GM12892 (cell line): ENCODE results near the gene THRB.
"Not testable (repeated sequence)": the region's sequence is repeated elsewhere in the genome, so short reads cannot be mapped to it uniquely, and the experiment has no call there.

Experiments
- DNase-seq: peaks from one replicate; pipeline ENCODE4 v3.0.0; 2011; ENCODE audit not compliant: insufficient read length
- FAIRE-seq: peaks from 2 replicates; lab custom pipeline; 2011; peaks lifted over from hg19 to GRCh38; lab: Jason Lieb, UNC
- POLR2A ChIP-seq: IDR thresholded peaks from 2 replicates; pipeline ENCODE4 v1.6.1; 2011; ENCODE audit warnings: low read depth, low read length, control low read depth
- POLR2AphosphoS5 ChIP-seq: IDR thresholded peaks from 2 replicates; pipeline ENCODE4 v1.6.1; 2011; ENCODE audit warnings: low read depth, low read length, control low read depth
- TAF1 ChIP-seq: IDR thresholded peaks from 2 replicates; pipeline ENCODE4 v1.6.1; 2011; ENCODE audit warnings: low read depth, mild to moderate bottlenecking, control low read depth, low read length, borderline replicate concordance

Gene THRB

DNA sequence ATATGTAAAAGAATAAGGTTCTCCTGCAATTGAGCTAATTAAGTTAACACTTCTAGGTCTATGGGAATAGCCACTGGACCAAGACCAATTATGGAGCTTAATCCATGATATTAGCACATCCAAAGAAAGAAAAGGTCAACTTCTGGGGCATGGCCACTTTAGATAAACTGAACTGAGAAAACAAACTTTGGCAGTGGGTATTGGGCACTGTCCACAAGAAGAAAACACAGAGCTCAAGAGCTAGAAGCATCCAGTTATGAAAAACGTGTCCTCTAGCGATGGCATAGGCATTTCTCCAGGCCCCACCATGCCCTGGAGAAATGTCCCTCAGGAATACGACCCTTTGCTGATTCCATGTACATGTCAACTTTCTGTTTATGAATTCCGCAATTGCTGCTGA, 87.8 kb downstream of the THRB start:
- FAIRE-seq = no peak
- no peak for DNase-seq
- TF ChIP-seq POLR2A (no peak), POLR2AphosphoS5 (no peak)

DNA sequence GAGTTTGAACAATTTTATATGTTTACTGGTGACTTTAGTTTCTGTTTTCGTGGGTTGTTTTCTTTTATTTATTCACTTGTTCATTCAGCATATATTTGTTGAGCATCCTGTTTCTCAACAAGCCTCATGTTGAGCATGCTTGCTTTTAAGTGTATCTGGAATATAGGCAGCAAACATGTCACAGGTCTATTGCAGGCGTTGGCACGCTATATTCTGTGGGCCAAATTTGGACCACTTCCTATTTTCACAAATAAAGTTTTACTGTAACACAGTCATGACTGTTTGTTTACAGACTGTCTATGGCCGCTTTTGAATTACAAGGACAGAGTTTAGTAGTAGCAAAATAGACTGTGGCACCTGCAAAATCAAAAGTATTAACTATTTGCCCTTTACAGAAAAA, 89.6 kb downstream of the THRB start:
- FAIRE-seq (no peak), DNase-seq (no peak)
- TF ChIP-seq TAF1 = no peak
- no peak for TF ChIP-seq POLR2AphosphoS5
- no peak for TF ChIP-seq POLR2A

DNA sequence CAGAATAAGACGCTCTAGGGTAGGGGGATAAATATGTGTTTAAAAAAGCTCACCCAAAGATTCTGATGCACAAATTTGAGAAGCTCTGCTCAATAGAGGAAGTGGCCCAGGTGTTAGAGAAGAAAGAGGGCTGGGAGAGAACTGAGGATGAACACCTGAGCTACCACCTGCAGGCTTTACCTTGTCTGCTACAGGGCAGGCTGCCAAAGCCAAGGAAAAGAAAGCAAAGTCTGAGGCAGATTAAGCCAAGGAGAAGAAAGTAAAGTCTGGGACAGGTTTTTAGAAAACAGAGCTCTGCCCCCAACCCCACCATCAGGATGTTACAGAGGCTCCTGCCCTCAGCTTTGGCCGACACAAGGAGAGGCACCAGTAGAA, 92.9 kb downstream of the THRB start:
- TF ChIP-seq POLR2AphosphoS5 (no peak), TAF1 (no peak), POLR2A (no peak)
- FAIRE-seq = no peak
- DNase-seq = no peak

DNA sequence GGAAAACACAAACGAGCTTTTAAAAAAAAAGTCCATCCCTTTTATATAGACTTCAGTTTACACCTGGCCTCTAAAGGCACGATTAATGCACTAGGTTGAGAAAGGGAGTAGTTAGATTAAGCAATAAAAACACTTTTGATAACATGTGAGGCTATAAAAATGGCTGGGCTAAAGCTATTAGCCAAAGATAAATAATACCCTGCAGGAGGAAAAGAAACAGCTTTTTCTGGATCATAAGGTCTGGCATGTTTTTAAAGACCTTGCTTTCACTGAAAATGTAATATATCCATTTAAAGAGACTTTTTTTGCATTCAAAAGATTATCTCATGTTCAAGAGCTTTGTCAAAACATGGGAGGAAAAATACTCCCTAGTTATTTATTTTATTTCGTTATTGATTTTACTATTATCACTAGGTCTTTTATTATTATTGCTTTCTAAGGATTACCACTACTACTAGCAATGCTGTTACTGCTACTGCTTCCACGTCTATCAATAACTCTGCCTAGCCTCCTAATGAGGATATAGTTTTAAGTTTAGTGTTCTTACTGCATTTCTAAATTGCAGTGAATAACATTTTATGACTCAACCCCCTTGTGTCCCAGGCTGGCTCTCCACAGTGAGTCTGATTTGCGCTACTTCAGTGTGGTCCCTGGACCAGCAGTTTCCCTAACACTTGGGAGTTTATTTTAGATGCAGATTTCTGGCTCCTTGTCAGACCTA, 93.4 kb downstream of the THRB start:
- DNase-seq = no peak
- no peak for FAIRE-seq

DNA sequence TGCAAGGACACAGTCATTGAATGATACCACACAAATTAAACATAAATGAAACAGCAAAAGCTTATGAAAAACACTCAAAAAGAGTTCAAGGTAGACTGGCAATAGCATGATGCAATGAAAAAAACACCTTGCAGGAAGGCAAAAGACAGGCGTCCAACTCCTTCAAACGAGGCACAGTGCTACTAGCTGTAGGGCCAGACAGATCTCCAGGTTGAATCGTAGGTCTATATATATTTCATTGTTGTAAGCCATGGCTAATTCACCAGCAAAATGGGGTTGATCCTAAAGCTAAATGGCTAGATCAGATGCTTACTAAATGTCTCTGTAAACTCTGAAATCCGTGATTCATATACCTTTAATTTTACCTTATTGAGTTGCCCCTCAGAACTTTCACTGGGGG, 94.2 kb downstream of the THRB start:
- FAIRE-seq (no peak), DNase-seq (no peak)
- no peak for TF ChIP-seq POLR2A
- no peak for TF ChIP-seq TAF1
- TF ChIP-seq POLR2AphosphoS5 = no peak

More for the DNA sequence above, 93.4 kb downstream of the THRB start:
- no peak for TF ChIP-seq POLR2A
- TF ChIP-seq POLR2AphosphoS5 = no peak
- TF ChIP-seq TAF1 = no peak

DNA sequence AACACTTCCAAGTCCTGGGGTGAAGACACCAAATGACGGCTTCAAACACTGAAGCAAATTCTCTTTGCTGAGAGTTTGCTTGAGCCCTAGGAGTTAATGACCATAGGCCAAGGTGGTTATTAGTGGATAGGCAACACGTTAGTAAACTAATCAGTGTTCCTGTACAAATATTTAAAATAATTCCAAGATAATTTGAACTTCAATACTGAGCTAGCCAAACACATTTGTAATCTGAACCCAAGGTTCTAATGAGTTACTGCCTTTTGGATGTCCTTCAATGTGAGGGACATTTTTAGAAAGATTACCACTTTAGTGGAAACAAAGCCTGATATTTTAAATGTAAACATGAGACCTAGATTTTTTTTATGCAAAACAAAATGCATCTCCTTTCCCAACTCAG, 94.6 kb downstream of the THRB start:
- no peak for DNase-seq
- TF ChIP-seq POLR2AphosphoS5 (no peak), POLR2A (no peak), TAF1 (no peak)
- no peak for FAIRE-seq

DNA sequence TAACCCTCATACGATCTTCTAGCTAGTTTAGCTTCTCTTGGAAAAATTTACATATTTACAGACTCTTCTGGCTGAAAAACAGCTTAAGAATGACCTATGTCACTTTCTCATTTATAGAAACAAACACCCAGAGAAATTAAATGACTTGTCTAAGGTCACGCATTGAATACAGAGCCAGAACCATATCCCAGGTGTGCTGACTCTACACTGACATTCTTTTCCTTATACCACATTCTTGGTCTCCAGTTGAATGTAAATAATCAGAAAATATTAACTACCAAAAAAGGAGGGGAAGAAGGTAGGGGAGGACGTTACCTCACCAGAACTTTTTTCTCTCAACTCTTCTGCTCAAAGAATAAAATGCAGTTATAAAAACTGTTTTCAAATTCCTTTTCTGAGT, 95.0 kb downstream of the THRB start:
- DNase-seq (no peak), FAIRE-seq (no peak)
- TF ChIP-seq POLR2A = no peak
- TF ChIP-seq TAF1 = no peak
- no peak for TF ChIP-seq POLR2AphosphoS5

DNA sequence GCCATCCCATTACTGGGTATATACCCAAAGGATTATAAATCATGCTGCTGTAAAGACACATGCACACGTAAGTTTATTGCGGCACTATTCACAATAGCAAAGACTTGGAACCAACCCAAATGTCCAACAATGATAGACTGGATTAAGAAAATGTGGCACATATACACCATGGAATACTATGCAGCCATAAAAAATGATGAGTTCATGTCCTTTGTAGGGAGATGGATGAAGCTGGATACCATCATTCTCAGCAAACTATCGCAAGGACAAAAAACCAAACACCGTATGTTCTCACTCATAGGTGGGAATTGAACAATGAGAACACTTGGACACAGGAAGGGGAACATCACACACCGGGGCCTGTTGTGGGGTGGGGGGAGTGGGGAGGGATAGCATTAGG, 95.9 kb downstream of the THRB start:
- FAIRE-seq, DNase-seq: not testable (repeated sequence)

DNA sequence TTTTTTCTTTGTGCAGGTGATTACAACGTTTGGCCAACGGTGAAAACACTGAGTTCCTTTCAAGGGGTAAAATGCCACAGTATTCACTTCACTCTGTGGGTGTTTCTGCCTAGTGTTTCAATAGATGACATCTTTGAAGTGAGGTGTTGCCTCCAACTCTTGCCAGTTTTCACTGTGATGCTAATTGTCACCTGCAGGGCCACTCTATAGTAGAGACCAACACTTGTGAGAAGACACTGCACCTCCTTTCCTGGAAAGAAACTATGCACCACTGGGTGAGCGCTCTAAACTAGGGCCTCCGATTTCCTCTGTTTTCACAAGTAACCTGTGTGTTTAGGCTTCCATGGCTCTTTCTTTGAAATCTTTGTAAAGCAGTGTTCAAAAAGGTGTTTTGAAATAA, 98.3 kb downstream of the THRB start:
- DNase-seq = no peak
- FAIRE-seq = no peak
- TF ChIP-seq POLR2AphosphoS5 = no peak
- TF ChIP-seq TAF1 = no peak
- no peak for TF ChIP-seq POLR2A

DNA sequence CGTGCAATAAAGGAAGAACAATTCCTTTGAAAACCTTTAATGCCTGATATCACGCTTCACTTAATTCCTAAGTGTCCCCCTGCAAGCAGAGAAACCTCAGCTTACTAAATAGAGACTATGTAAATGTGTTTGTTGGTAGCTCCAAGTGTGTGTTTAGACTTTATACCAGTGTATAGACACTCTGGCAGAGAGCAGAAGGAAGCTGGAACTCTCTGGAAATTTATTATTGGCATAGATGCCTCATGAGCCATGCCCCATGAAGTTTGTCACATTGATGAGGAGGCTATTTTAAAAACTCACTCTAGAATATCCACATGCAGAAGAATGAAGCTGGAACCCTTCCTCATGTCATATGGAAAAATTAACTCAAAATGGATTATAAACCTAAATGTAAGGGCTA, 99.9 kb downstream of the THRB start:
- DNase-seq (no peak), FAIRE-seq (no peak)
- TF ChIP-seq POLR2A (no peak), TAF1 (no peak), POLR2AphosphoS5 (no peak)

DNA sequence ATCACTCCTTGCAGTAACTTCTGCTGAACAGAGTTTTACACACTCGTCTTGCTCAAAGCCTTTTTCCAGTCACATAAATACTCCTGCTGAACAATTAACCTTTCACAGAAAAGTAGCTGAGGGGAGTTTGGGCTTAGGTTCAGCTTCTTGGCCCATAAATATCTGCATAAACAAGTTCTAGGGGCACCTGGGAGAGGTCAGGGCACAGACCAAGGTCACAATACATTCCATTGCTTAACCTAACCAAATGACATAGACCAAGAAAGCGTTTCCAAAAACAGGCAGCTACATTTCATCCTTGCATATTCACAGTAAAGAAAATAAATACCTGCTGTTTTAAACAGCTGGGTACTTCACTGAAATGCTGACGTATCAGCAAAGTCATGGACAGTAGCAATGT, 101.3 kb downstream of the THRB start:
- DNase-seq = no peak
- no peak for FAIRE-seq

DNA sequence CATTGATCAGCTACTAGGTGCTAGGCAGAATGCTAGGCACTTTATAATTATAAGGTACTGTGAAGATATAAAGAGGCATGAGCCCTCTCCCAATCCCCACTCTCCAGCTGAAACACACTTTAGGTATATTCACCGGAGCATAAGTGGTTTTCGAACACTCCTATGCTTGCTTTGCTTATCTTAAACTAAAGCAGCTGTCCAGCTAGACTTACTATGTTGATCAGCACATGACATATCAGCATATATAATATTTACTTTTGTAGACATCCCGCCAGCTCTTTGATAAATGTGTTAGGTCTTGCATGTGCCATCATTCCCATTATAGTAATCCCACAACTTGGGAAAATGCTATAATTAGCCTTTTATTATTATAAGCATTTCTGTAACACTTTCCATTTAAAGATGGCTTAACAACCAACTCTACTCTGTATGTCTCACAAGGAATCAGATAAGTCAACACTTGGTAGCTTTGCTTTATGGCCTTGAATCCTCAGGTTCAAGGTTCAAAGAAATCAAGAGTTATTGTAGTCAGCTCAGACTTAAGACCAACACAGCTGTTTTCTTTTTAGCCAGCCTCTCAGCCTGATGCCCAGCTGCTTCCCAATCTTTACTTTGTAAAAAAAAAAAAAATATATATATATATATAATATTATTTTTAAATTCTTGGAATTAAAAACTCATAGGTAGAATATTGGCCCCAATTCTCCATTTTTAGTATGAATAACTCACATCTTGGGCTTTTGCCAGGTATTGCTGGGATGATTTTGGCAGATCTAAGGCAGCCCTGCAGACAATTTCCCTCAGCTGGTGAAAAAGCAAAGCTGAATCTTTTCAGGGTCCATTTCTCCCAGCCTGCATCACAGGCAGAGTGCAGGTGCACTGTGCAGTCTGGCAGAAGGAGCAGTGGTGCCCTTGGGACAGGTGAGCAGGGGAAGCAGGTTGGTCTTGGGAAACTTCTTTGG, 104.2 kb downstream of the THRB start:
- no peak for FAIRE-seq
- TF ChIP-seq POLR2AphosphoS5 (no peak), POLR2A (no peak), TAF1 (no peak)

More for the DNA sequence above, 101.3 kb downstream of the THRB start:
- no peak for TF ChIP-seq TAF1
- no peak for TF ChIP-seq POLR2A
- TF ChIP-seq POLR2AphosphoS5 = no peak

More for the DNA sequence above, 104.2 kb downstream of the THRB start:
- no peak for DNase-seq
